ENCODE measurements around the gene DBNL.

DBNL gene

DNA sequence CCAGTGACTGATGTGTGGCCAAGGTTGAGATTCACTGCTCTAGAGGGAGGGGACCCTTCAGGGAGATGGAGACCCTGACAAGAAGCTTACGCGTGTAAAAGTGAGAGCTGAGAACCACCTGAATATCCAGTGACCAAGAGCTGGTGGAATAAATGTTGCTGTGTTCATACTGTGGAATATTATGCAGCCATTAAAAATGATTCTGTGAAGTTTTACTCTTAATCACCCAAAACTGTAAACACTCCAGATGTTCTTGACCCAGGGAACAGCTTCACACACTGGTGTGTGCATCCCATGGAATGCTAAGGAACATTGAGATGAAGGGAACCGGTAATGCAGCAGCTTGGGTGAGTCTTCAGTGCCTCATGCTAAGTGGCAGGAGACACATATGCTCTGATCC lies 42.1 kb downstream of the DBNL start:
- Histone ChIP-seq H3K9me2 (replicated peaks; ENCODE audit: insufficient read depth, low read length) (no peaks in the 10 kb centered on the region), H3K27ac (ENCODE audit: low read depth, low read length) (no peak overlapping the region), H3K4me2 (ENCODE audit: low read depth, low read length, poor library complexity, severe bottlenecking) (no peak overlapping the region), H3K9ac (ENCODE audit: low read length) (no peak overlapping the region), H3K9me3 (ENCODE audit: insufficient read depth, low read length) (no peaks in the 10 kb centered on the region), H3K79me2 (ENCODE audit: insufficient read depth, low read length) (no peaks in the 10 kb centered on the region), H4K20me1 (ENCODE audit: low read depth, low read length) (no peaks in the 10 kb centered on the region), H3K27me3 (ENCODE audit: low read length) (no peaks in the 10 kb centered on the region), H3F3A (ENCODE audit: insufficient read depth) (peaks cover 9% of the 10 kb centered on the region), H2AFZ (ENCODE audit: low read depth, low read length, severe bottlenecking) (no peak overlapping the region), H3K36me3 (ENCODE audit: low read length) (no peaks in the 10 kb centered on the region), H3K4me3 (ENCODE audit: insufficient read depth, low read length, poor library complexity, severe bottlenecking) (no peak overlapping the region)
- no peak for TF ChIP-seq EZH2phosphoT487 (conservative IDR thresholded peaks at IDR 0.05; ENCODE audit: low read length)

DNA sequence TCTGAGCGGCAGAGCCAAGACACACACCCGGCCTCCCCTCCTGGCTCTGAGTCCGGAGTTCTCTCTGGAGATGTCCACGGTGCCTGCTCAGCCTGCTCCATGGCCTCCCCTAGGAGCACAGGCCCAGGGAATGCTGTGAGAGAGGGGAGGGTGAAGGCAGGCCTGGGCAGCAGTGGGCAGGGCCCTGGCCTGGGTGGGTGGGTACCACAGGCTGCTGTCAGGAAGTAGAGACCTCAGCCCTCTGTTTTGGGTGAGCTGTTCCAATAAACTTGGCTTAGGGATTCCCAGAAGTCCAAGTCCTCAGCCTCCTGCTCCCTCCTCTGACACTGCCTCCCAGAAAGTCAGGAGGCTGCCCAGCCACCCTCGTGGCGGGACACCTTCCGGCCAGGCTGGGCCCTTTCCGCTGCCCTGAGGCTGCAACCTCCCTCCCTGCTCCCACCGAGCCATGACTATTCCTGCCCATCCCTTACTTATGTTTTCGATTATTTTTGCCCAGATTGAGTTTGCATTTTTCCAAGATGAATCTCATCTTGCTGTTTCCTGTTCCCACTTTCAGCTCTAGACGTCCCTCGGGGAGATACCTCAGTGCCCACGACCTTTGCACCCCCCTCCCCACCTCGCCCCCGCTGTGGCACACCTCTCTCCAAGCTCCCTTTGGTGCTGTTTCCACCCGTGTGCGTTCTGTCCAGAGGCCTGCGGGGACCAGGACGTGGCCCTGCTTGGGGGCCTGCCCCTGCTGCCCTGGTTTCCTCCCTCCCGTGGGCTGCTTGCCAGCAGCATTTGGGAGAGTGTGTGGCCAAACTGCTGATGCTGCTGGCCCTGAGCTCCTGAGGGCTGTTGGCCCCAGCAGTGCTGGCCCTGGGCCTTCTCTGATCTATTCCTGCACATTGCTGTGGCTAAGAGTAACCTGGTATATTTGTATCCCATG lies 43.7 kb downstream of the DBNL start:
- Histone ChIP-seq H3K27ac (ENCODE audit: low read depth, low read length) (no peak overlapping the region), H4K20me1 (ENCODE audit: low read depth, low read length) (no peaks in the 10 kb centered on the region), H3K79me2 (ENCODE audit: insufficient read depth, low read length) (no peaks in the 10 kb centered on the region), H3K9ac (ENCODE audit: low read length) (no peak overlapping the region), H3F3A (ENCODE audit: insufficient read depth) (peaks cover 5% of the 10 kb centered on the region), H3K27me3 (ENCODE audit: low read length) (no peaks in the 10 kb centered on the region), H3K9me2 (replicated peaks; ENCODE audit: insufficient read depth, low read length) (no peaks in the 10 kb centered on the region), H3K9me3 (ENCODE audit: insufficient read depth, low read length) (no peaks in the 10 kb centered on the region), H3K4me3 (ENCODE audit: insufficient read depth, low read length, poor library complexity, severe bottlenecking) (no peak overlapping the region), H2AFZ (ENCODE audit: low read depth, low read length, severe bottlenecking) (no peak overlapping the region), H3K4me2 (ENCODE audit: low read depth, low read length, poor library complexity, severe bottlenecking) (no peak overlapping the region), H3K36me3 (ENCODE audit: low read length) (no peaks in the 10 kb centered on the region)
- no peak for TF ChIP-seq EZH2phosphoT487 (conservative IDR thresholded peaks at IDR 0.05; ENCODE audit: low read length)
- TF ChIP-seq, protein P1, sequence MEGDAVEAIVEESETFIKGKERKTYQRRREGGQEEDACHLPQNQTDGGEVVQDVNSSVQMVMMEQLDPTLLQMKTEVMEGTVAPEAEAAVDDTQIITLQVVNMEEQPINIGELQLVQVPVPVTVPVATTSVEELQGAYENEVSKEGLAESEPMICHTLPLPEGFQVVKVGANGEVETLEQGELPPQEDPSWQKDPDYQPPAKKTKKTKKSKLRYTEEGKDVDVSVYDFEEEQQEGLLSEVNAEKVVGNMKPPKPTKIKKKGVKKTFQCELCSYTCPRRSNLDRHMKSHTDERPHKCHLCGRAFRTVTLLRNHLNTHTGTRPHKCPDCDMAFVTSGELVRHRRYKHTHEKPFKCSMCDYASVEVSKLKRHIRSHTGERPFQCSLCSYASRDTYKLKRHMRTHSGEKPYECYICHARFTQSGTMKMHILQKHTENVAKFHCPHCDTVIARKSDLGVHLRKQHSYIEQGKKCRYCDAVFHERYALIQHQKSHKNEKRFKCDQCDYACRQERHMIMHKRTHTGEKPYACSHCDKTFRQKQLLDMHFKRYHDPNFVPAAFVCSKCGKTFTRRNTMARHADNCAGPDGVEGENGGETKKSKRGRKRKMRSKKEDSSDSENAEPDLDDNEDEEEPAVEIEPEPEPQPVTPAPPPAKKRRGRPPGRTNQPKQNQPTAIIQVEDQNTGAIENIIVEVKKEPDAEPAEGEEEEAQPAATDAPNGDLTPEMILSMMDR (IDR thresholded peaks at IDR 0.05; ENCODE audit: insufficient read depth, low read length, poor library complexity, severe bottlenecking), result no peak

DNA sequence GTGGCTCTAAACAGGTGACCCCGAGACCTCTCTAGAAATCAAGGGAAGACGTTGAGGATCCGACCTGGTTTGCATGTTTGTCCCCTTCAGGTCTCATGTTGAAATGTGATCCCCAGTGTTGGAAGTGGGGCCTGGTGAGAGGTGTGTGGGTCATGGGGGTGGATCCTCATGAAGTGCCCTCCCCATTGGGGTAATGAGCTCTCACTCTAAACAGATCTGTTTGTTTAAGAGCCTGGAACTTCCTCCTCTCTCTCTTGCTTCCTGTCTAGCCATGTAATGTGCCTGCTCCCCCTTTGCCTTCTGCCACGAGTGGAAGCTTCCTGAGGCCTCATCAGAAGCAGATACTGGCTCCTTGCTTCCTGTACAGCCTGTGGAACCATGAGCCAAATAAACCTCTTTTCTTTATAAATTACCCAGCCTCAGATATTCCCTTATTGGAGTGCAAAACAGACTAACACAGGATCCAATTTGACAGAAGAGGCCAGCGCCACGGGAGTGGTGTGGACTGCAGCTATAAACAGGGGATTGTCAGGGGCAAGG lies 48.7 kb downstream of the DBNL start:
- no peak overlapping the region for H3K4me2 ChIP-seq (ENCODE audit: low read depth, low read length, poor library complexity, severe bottlenecking)
- TF ChIP-seq, protein P1 (IDR thresholded peaks at IDR 0.05; ENCODE audit: insufficient read depth, low read length, poor library complexity, severe bottlenecking), result no peak
- no peak for TF ChIP-seq EZH2phosphoT487 (conservative IDR thresholded peaks at IDR 0.05; ENCODE audit: low read length)
- H3K9me2 ChIP-seq (replicated peaks; ENCODE audit: insufficient read depth, low read length), result no peaks in the 10 kb centered on the region
- no peak overlapping the region for H3K4me3 ChIP-seq (ENCODE audit: insufficient read depth, low read length, poor library complexity, severe bottlenecking)
- H3K27ac ChIP-seq (ENCODE audit: low read depth, low read length), result no peak overlapping the region
- H3K79me2 ChIP-seq (ENCODE audit: insufficient read depth, low read length), result no peaks in the 10 kb centered on the region
- no peak overlapping the region for H3K9ac ChIP-seq (ENCODE audit: low read length)
- no peaks in the 10 kb centered on the region for H3F3A ChIP-seq (ENCODE audit: insufficient read depth)
- H2AFZ ChIP-seq (ENCODE audit: low read depth, low read length, severe bottlenecking), result no peak overlapping the region
- H3K27me3 ChIP-seq (ENCODE audit: low read length), result no peaks in the 10 kb centered on the region
- H4K20me1 ChIP-seq (ENCODE audit: low read depth, low read length), result no peaks in the 10 kb centered on the region
- no peaks in the 10 kb centered on the region for H3K9me3 ChIP-seq (ENCODE audit: insufficient read depth, low read length)
- no peaks in the 10 kb centered on the region for H3K36me3 ChIP-seq (ENCODE audit: low read length)

DNA sequence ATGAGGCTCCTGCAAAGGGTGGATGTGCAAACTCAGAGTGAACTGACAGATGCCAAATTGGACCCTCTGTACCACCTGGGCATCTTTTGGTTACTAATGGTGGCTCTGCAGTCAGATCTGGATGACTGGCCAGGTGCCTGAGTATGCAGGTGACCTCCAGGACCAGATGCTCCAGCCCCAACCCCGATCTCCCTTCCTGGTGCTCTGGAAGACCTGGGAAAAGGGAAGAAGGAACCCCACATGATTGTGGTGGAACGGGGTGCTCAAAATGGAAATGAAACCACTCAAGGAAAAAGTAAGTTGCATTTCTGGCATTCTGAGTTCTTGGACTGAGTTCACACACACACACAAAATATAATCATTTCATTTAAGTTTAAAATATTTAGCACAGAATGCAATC lies 49.9 kb downstream of the DBNL start:
- no peaks in the 10 kb centered on the region for H3K27me3 ChIP-seq (ENCODE audit: low read length)
- H3K9ac ChIP-seq (ENCODE audit: low read length), result no peak overlapping the region
- no peaks in the 10 kb centered on the region for H3K9me2 ChIP-seq (replicated peaks; ENCODE audit: insufficient read depth, low read length)
- H3K4me3 ChIP-seq (ENCODE audit: insufficient read depth, low read length, poor library complexity, severe bottlenecking), result no peak overlapping the region
- no peak overlapping the region for H3K4me2 ChIP-seq (ENCODE audit: low read depth, low read length, poor library complexity, severe bottlenecking)
- no peaks in the 10 kb centered on the region for H3K9me3 ChIP-seq (ENCODE audit: insufficient read depth, low read length)
- no peak overlapping the region for H2AFZ ChIP-seq (ENCODE audit: low read depth, low read length, severe bottlenecking)
- no peak for TF ChIP-seq EZH2phosphoT487 (conservative IDR thresholded peaks at IDR 0.05; ENCODE audit: low read length)
- TF ChIP-seq, protein P1 (IDR thresholded peaks at IDR 0.05; ENCODE audit: insufficient read depth, low read length, poor library complexity, severe bottlenecking), result no peak
- no peak overlapping the region for H3K27ac ChIP-seq (ENCODE audit: low read depth, low read length)
- no peaks in the 10 kb centered on the region for H3K36me3 ChIP-seq (ENCODE audit: low read length)
- H3K79me2 ChIP-seq (ENCODE audit: insufficient read depth, low read length), result no peaks in the 10 kb centered on the region
- no peaks in the 10 kb centered on the region for H3F3A ChIP-seq (ENCODE audit: insufficient read depth)
- H4K20me1 ChIP-seq (ENCODE audit: low read depth, low read length), result no peaks in the 10 kb centered on the region

Measured in SU-DHL-6 (cell line).